Upper lobe of right lung (tissue), 1 donor: Measurements from ENCODE around the gene POLD2. TPM values are rescaled to one million over a fixed set of nuclear protein-coding genes. Genes with fewer than 3 reads are reported as not detected.

ENCODE experiments used
- ATAC-seq: fragments of 200-7000 bp; cut with Tn5 transposase; one replicate; pipeline ENCODE4 v1.9.1; 2020; ENCODE audit warnings: mild to moderate bottlenecking, moderate library complexity
- DNase-seq: peaks from one replicate; pipeline ENCODE4 v3.0.0-alpha.2; 2020
- H3K27ac ChIP-seq: fragments of 200-600 bp; one replicate; pipeline ENCODE4 v1.8.0; 2022
- H3K27me3 ChIP-seq: fragments of 200-600 bp; one replicate; pipeline ENCODE4 v1.8.0; 2022; ENCODE audit warnings: mild to moderate bottlenecking
- H3K36me3 ChIP-seq: fragments of 200-600 bp; one replicate; pipeline ENCODE4 v1.8.0; 2022
- H3K4me1 ChIP-seq: fragments of 200-600 bp; one replicate; pipeline ENCODE4 v1.8.0; 2022
- H3K4me3 ChIP-seq: fragments of 200-600 bp; one replicate; pipeline ENCODE4 v1.8.0; 2022; ENCODE audit warnings: mild to moderate bottlenecking
- H3K9me3 ChIP-seq: fragments of 200-600 bp; one replicate; pipeline ENCODE4 v1.8.0; 2022
- intact Hi-C: fragments of 100-400 bp; cut with DNase I; formaldehyde crosslinking; loops from one replicate; pipeline ENCODE4 v1.11.0; 2022
- total RNA-seq: library from RNA; stranded (reverse); fragmentation: NEBNext Ultra II Directional; extraction: Animal tissue kit (Norgen Biotek cat#: 25700); gene quantifications from one replicate; pipeline ENCODE4 v1.2.1, GENCODE V29; 2021
- TF ChIP-seq, protein P1 (sequence below): fragments of 200-600 bp; IDR thresholded peaks from one replicate; pipeline ENCODE4 v1.8.0; 2022; ENCODE audit warnings: antibody characterized with exemption
- donor health status: DM: no; HTN: yes; CAD: no; lungs with severe emphysema.

Gene POLD2
- total RNA-seq, 1 donor from 2014 or later: 60.2 TPM

DNA sequence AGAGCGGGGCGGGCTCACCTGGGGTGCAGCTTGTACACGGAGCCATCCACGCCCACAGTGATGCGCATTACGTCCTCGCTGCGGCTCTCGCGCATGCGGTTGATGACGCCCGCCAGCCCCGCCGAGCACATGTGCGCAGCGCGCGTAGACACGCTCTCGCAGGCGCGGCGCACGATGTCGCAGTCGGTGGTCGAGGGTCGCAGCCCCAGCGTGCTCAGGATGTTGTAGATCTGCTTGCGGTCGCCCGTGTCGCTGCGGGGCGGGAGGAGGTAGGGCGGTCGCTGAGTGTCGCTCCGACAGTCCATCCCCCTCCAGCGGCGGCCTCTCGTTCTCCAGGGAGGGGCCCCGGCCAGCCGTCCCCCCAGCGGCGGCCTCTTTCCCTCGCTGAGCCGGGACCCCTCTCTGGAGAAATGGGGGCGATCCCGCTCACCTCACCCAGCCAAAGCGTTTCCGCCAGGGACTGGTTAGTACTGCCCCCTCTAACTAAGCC, 22.2 kb upstream of the POLD2 start:
- H3K36me3 ChIP-seq: no peaks in the 10 kb centered on the region
- H3K27ac ChIP-seq: no peak overlapping the region
- intact Hi-C loops: no loop called here

DNA sequence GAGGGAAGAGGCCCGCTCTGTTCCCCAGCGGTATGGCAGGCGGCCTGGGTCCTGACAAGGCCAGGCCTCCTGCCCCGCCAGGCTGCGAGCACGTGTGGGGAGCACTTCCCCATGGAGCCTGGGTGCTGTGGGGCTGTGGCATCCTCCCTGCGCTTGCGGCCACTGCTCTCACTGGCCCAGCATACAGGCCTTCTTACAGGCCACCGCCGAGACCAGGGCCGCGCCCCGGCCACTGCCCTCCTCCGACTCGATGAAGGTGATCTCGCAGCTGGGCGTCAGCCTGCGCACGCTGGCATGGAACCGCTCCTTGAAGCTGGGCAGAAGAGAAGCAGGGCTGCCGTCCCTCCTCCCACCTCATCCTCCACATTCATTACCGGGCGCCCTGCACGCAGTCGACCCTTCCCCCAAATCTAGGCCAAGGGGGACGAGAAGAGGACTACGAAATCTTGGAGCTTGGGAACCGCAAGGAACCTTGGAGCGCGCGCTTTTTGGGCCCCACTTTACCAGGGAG, 21.7 kb upstream of the POLD2 start:
- ATAC-seq (no peak), DNase-seq (no peak)
- peaks cover 13% of the 10 kb centered on the region for H3K27me3 ChIP-seq
- no peaks in the 10 kb centered on the region for H3K9me3 ChIP-seq
- peak overlapping the region; percentile 44 for H3K4me3 ChIP-seq
- intact Hi-C loops: no loop called here
- H3K4me1 ChIP-seq: peaks cover 6% of the 10 kb centered on the region
- no peak overlapping the region for H3K27ac ChIP-seq
- TF ChIP-seq, protein P1, sequence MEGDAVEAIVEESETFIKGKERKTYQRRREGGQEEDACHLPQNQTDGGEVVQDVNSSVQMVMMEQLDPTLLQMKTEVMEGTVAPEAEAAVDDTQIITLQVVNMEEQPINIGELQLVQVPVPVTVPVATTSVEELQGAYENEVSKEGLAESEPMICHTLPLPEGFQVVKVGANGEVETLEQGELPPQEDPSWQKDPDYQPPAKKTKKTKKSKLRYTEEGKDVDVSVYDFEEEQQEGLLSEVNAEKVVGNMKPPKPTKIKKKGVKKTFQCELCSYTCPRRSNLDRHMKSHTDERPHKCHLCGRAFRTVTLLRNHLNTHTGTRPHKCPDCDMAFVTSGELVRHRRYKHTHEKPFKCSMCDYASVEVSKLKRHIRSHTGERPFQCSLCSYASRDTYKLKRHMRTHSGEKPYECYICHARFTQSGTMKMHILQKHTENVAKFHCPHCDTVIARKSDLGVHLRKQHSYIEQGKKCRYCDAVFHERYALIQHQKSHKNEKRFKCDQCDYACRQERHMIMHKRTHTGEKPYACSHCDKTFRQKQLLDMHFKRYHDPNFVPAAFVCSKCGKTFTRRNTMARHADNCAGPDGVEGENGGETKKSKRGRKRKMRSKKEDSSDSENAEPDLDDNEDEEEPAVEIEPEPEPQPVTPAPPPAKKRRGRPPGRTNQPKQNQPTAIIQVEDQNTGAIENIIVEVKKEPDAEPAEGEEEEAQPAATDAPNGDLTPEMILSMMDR: no peak
- no peaks in the 10 kb centered on the region for H3K36me3 ChIP-seq

More for the DNA sequence above, 22.2 kb upstream of the POLD2 start:
- no peak for DNase-seq
- TF ChIP-seq, protein P1: no peak
- H3K9me3 ChIP-seq: no peaks in the 10 kb centered on the region
- peaks cover 13% of the 10 kb centered on the region for H3K27me3 ChIP-seq
- ATAC-seq: no peak
- H3K4me3 ChIP-seq: peak overlapping the region; percentile 44
- peaks cover 6% of the 10 kb centered on the region for H3K4me1 ChIP-seq

DNA sequence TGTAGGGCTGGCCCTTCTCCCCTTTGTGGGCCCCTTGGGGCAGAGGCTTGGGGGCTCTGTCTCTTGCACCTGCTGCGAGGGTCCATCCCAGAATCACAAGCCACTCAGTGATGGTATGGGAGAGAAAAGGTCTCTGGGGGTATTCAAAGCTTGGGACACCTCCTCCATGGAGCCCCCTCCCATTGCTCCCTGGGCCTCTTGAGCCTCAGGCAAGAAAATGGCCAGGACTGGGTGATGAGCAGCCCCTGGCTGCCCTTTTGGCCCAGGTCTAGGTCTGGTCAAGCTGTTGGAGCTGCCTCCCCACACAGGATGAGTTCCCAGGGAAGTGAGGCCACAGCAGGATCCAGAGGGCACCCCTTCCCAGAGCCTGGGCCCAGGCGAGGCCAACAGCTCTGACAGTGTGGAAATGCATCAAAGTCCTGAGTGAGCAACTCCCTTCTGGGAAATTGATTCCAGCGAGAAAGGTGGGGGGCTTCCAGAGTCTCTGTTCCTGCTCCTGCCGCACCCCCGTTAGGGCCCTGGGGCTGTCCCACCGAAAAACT, 21.1 kb upstream of the POLD2 start:
- TF ChIP-seq, protein P1: no peak
- no peak for ATAC-seq
- Histone ChIP-seq H3K4me1 (peaks cover 6% of the 10 kb centered on the region), H3K36me3 (no peaks in the 10 kb centered on the region), H3K27ac (no peak overlapping the region), H3K4me3 (no peak overlapping the region), H3K27me3 (peaks cover 13% of the 10 kb centered on the region), H3K9me3 (no peaks in the 10 kb centered on the region)
- intact Hi-C loops: no loop called here
- DNase-seq: peak; percentile 25

DNA sequence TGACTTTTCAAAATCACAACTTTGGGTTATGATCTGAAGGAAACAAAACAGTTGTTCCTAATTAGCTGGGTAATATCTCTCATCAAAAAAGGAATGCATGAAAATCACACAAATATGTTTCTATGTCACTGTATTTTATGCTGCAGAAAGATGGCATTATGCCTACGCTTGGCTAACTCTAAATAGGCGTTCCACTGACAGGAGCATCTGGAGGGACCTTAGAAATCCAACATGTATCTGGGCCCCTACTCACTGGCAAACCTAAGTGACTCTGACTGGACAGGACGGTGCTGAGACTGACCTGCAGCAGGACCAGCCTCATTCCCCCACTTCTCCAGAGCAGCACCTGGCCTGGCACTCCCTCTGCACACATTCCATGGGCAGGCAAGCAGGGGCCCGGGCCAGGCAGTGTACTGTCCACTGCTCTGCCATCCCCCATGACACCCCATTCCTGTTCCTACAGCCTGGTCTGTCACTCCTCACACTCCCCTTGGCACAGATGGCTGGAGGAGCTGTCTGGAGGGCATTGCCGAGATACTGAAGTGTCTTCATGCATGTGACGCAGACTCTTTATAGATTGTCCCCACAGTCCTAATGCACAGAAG, 20.4 kb upstream of the POLD2 start:
- Histone ChIP-seq H3K27me3 (peaks cover 13% of the 10 kb centered on the region), H3K36me3 (no peaks in the 10 kb centered on the region), H3K4me1 (peaks cover 6% of the 10 kb centered on the region), H3K27ac (no peak overlapping the region), H3K9me3 (no peaks in the 10 kb centered on the region), H3K4me3 (no peak overlapping the region)
- intact Hi-C loops: no loop called here
- no peak for ATAC-seq
- peak; percentile 29 for DNase-seq
- TF ChIP-seq, protein P1: no peak

DNA sequence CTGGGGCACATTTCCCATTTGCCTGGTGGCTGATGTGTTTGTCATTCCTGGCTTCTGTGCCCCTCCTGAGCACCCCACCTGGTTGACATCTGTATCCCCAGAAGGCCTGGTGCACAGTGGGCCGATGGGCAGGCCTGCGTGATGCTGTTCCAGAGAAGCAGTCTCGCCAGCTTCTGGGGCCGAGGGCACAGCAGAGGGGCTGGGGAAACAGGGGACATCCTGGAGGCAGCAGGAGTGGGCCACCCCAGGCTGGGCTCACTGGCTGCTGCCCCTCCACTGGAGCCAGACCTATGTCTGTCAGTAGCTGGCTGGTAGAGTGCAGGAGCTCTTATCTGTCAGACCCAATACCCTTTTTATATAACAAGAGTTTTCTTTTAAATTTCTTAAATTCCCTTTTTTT, 18.7 kb upstream of the POLD2 start:
- no peak for ATAC-seq
- intact Hi-C loops: no loop called here
- Histone ChIP-seq H3K4me1 (peaks cover 6% of the 10 kb centered on the region), H3K27ac (no peak overlapping the region), H3K27me3 (peaks cover 13% of the 10 kb centered on the region), H3K9me3 (no peaks in the 10 kb centered on the region), H3K36me3 (no peaks in the 10 kb centered on the region), H3K4me3 (no peak overlapping the region)
- TF ChIP-seq, protein P1: no peak
- peak; percentile 44 for DNase-seq
